SH-SY5Y (cell line): ENCODE measurements around the gene IL25.

Experiments
- GATA2 ChIP-seq: IDR thresholded peaks from 2 replicates; pipeline ENCODE4 v1.6.1; 2011; ENCODE audit warnings: mild to moderate bottlenecking, low read depth, low read length
- GATA3 ChIP-seq: IDR thresholded peaks from 2 replicates; pipeline ENCODE4 v1.6.1; 2011; ENCODE audit warnings: low read depth, mild to moderate bottlenecking, low read length, moderate library complexity

GRCh38 chr14:23378612-23379220 lies 6.1 kb downstream of the IL25 start:
- TF ChIP-seq GATA3 (no peak), GATA2 (no peak)
